ENCODE measurements around the gene ZNF223. TPM values are rescaled to one million over a fixed set of nuclear protein-coding genes. Genes with fewer than 3 reads are reported as not detected.
A peak's percentile ranks its signal among the peaks of the same experiment; 100 is the strongest.

ZNF223 gene
- total RNA-seq, 1 experiment from 2014 or later, result 2.2 TPM

DNA sequence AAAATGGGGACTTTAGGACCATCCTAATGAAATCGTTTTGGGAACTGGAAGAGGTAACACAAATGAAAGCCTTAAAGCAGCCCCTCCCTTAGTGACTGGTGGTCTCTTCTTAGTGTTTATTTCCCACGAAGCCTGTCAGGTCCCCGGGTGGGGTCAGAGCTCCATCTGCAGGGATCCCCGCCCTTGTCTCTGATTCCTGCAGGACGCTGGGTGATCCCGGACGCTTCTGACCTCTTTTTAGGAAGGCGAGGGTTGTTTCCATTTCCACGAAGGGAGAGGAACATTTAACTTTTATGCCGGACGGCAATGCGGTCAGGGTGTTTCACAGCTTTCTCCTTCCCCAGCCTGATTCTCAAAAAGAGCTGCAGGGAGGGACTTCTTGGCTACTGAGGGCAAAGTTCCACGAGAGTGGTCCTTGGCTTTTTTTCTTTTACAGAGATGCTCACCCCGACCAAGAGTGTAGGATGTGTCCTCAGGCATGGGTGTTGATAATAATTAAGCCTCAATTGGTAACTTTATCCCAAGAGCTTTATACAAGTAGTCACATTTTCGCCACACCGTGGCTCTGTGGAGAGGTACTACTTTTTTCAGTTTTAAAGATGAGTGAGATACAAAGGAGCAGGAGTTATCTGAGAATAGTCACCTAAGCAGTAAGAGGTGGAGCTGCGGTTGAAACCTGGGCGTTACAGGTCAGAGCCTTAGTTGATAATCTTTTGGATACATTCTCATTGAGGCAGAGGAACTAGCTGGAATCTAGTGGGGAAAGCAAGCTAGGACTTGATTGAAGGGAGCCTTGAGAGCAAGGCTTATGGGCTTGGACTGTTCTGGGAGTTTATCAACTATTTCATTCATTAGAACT is 20.9 kb downstream of the ZNF223 start:
- H3K27ac ChIP-seq (ENCODE audit: low read length), result peak overlapping the region; percentile 84; the same call in 1 of the 2 replicates
- peaks cover 7% of the 10 kb centered on the region; the same call in 1 of the 2 replicates for H3K9me3 ChIP-seq (ENCODE audit: control insufficient read depth, insufficient read depth, low read depth, low read length)
- no peak for DNase-seq (ENCODE audit: low read depth, low spot score)
- CTCF ChIA-PET, result no interaction called here
- no TSS peak for BruUV-seq (replicated peaks)
- POLR2A ChIA-PET, result no interaction called here
- intact Hi-C loops (cut with micrococcal nuclease; ENCODE audit: unreplicated experiment) (no loop called here), in situ Hi-C loops (cut with HindIII; ENCODE audit: low pct_unique_long_range_greater_than_20kb, low sequenced_read_pairs) (no loop called here)
- H3K27me3 ChIP-seq (ENCODE audit: control insufficient read depth, insufficient read depth, low read length), result no peaks in the 10 kb centered on the region
- peak; percentile 65 for ATAC-seq
- peak overlapping the region; percentile 76 to 86 for H3K4me3 ChIP-seq (ENCODE audit: low read depth in 2 of 2, low read length in 2 of 2)
- TF ChIP-seq TCF7L2 (IDR thresholded peaks at IDR 0.05; ENCODE audit: low read depth, low read length), result no peak
- TF ChIP-seq POLR2AphosphoS5 (IDR thresholded peaks at IDR 0.05; ENCODE audit: low read depth, low read length), result no peak
- peak; percentile 24; the same call in 1 of the 2 replicates for TF ChIP-seq CTCF (IDR thresholded peaks at IDR 0.05)
- no peak for TF ChIP-seq SIN3A (IDR thresholded peaks at IDR 0.05; ENCODE audit: borderline replicate concordance, insufficient read depth, low read depth, low read length)
- H3K4me1 ChIP-seq (ENCODE audit: control insufficient read depth, insufficient read depth, low read length), result no peaks in the 10 kb centered on the region
- H3K36me3 ChIP-seq (ENCODE audit: control insufficient read depth, insufficient read depth, low read length), result no peaks in the 10 kb centered on the region; the same call in 1 of the 2 replicates

DNA sequence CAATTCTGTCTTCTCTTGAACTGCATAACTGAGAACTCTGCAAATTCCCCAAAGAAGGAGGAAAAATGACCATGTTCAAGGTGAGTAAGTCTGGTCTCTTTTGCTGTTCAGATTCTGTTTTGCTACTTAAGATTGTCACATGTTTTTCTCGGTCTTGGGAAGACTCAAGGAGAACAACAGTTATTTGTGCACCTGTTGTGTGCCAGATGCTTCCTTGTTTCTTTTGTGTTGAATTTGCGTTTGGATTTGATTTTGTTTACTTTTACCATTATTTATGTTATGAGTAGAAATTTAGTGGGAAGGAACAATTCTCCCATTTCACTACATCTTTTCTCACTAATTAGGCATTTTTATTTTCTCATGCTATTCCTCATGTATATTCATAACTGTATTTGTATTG is 24.5 kb downstream of the ZNF223 start:
- intact Hi-C loops (cut with micrococcal nuclease; ENCODE audit: unreplicated experiment) (no loop called here), in situ Hi-C loops (cut with HindIII; ENCODE audit: low pct_unique_long_range_greater_than_20kb, low sequenced_read_pairs) (no loop called here)
- TF ChIP-seq CTCF (IDR thresholded peaks at IDR 0.05), result no peak
- TF ChIP-seq, protein P1, sequence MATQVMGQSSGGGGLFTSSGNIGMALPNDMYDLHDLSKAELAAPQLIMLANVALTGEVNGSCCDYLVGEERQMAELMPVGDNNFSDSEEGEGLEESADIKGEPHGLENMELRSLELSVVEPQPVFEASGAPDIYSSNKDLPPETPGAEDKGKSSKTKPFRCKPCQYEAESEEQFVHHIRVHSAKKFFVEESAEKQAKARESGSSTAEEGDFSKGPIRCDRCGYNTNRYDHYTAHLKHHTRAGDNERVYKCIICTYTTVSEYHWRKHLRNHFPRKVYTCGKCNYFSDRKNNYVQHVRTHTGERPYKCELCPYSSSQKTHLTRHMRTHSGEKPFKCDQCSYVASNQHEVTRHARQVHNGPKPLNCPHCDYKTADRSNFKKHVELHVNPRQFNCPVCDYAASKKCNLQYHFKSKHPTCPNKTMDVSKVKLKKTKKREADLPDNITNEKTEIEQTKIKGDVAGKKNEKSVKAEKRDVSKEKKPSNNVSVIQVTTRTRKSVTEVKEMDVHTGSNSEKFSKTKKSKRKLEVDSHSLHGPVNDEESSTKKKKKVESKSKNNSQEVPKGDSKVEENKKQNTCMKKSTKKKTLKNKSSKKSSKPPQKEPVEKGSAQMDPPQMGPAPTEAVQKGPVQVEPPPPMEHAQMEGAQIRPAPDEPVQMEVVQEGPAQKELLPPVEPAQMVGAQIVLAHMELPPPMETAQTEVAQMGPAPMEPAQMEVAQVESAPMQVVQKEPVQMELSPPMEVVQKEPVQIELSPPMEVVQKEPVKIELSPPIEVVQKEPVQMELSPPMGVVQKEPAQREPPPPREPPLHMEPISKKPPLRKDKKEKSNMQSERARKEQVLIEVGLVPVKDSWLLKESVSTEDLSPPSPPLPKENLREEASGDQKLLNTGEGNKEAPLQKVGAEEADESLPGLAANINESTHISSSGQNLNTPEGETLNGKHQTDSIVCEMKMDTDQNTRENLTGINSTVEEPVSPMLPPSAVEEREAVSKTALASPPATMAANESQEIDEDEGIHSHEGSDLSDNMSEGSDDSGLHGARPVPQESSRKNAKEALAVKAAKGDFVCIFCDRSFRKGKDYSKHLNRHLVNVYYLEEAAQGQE (IDR thresholded peaks at IDR 0.05; ENCODE audit: insufficient read depth in 1 of 2, low read depth in 2 of 2, low read length in 1 of 2), result no peak
- TF ChIP-seq POLR2AphosphoS5 (IDR thresholded peaks at IDR 0.05; ENCODE audit: low read depth, low read length), result no peak
- TF ChIP-seq TCF7L2 (IDR thresholded peaks at IDR 0.05; ENCODE audit: low read depth, low read length), result no peak
- no peak for TF ChIP-seq SIN3A (IDR thresholded peaks at IDR 0.05; ENCODE audit: borderline replicate concordance, insufficient read depth, low read depth, low read length)
- no peaks in the 10 kb centered on the region; the same call in 1 of the 2 replicates for H3K36me3 ChIP-seq (ENCODE audit: control insufficient read depth, insufficient read depth, low read length)
- H3K27me3 ChIP-seq (ENCODE audit: control insufficient read depth, insufficient read depth, low read length), result no peaks in the 10 kb centered on the region
- no peaks in the 10 kb centered on the region for H3K4me1 ChIP-seq (ENCODE audit: control insufficient read depth, insufficient read depth, low read length)
- no TSS peak for BruUV-seq (replicated peaks)
- H3K9me3 ChIP-seq (ENCODE audit: control insufficient read depth, insufficient read depth, low read depth, low read length), result 0 out of 2 replicates have a peak, but pooled peaks cover under 1% of the 10 kb centered on the region
- DNase-seq (ENCODE audit: low read depth, low spot score) (no peak), ATAC-seq (no peak)
- CTCF ChIA-PET, result no interaction called here
- POLR2A ChIA-PET, result no interaction called here
- no peak overlapping the region for H3K27ac ChIP-seq (ENCODE audit: low read length)
- no peak overlapping the region for H3K4me3 ChIP-seq (ENCODE audit: low read depth in 2 of 2, low read length in 2 of 2)
